Measurements from ENCODE around the gene ZNF740.
"Not testable (repeated sequence)": the region's sequence is repeated elsewhere in the genome, so short reads cannot be mapped to it uniquely, and the experiment has no call there.

The ZNF740 gene

DNA sequence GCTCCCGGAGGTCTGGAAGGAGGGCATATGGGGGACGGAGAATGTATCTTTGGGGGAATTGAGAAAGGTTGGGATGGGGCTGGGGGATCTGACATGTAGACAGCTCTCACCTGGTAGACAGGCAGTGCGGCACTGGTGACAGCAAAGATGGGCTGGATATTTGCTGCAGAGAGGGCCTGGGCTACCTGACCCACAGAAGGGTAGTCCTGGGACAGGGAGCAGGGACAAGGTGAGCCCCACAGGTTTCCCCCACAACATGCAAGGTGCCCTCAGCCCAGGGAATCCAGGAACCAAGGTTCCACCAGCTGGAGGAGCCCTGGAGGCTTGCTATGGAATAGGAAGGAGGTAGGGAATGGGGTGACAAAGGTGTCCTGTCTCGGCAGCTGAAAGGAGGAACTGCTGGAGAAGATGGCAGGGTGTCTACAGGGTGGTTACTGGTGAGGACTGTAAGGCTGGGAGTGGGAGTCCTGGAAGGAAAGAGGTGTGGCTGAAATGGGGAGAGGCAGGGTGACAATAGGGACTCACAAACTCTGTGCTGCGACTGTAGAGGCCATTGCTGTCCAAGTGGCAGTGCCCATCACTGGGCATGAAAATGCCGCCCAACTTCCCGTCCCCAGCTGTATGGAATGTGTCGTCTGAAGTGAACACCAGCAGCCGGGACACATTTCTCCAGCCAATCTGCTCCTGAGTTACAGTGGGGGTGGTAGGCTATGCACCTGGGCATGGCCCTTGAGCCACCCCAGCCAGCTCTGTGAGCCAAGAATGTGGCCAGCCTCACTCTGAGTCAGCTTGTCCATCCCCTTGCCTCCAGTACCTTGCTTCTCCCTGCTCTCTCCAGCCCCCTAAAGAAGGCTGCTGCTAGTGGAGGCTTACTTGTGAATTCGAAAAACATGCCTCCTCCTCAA lies 15.2 kb downstream of the ZNF740 start:
- no peak for DNase-seq

DNA sequence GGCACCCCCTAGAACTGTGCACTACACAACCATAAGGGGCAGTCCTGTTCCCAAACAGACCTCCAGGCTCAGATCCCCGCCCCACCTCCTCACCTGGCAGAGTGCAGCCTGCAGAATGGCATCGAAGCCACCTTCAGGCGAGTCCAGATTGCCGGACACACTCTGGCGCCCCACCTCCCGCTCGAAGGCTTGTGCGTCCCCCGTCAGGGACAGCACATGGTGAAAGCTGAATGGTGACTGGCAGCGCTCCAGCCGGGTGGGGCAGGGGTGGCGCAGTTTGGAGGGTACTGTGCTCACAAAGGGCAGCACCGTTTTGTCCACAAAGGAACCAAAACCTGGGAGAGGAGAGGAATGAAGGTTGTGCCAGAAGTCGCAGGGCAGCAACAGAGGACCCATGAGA lies 16.0 kb downstream of the ZNF740 start:
- DNase-seq = no peak

DNA sequence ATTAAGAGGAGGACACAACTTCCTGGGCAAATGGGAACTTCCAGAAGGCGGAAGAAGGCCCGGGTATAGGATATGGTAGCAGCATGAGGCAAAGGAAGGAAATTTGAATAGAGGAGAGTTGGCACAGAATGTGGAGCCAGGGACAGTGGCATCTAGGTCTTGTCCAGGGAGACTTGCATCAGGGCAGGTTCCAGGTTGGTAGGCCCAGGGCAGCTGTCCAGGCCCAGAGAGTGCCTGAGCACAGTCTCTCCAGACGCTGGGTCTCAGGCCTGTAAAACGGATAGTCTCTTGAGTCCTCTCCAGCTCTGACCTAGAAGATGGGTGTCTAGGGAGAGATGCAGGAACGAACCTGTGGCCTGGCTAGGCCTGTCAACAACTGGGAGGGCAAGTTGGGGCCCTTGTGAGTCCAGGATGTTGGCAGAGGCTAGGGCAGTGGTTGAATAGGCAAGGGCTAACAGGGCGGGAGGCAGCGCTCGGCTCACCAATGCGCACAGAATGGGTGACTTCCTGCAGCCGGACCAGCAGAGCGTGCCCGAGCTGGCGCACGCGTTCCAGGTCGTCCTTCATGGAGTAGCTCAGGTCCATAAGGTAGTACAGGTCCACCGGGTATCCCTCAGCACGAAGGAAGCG lies 16.6 kb downstream of the ZNF740 start:
- no peak for DNase-seq

DNA sequence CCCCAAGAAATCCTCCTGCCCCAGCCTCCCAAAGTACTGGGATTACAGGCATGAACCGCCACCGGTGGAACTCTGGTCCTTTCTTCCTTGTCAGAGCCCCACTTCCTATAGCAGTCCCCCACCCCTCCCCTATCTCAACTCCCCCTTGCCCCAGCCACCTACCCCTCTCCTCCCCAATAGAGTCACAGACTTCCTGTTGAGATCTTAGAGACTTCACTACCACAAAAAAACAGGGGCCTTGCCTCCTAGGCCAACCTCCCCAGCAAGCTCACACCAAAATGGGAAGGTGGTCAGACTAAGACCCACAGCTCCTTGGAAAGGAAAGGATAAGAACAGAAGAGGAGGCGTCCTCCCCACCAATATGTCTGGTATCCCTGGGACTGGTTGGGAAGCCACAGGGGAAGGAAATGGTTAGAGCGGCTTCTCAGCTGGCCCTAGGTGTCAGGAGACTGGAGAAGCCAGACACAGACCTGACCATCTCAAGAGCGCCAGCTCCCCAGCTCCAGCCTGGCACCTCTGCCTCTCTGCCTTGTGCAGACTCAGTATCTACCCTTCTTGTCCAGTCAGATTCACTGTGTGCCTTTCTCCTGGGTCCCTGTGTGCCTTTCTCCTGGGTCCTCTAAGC lies 18.1 kb downstream of the ZNF740 start:
- DNase-seq = peak in 1 of 2 donors; percentile 49

DNA sequence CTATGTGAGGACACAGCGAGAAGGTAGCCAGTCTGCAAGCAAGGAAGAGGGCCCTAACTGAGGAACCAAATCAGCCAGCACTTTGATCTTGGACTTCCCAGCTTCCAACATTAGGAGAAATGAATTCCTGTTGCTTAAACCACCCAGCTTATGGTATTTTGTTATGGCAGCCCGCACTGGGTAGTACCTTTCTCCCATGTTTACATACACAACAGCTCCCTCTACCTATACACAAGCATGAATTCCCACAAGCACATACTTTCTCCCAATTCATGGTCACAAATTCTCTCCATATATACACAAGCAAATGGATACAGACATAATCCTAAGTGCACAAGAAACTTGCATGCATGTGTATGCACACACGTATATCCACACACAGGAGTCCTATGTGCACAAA lies 19.2 kb downstream of the ZNF740 start:
- no peak for DNase-seq

DNA sequence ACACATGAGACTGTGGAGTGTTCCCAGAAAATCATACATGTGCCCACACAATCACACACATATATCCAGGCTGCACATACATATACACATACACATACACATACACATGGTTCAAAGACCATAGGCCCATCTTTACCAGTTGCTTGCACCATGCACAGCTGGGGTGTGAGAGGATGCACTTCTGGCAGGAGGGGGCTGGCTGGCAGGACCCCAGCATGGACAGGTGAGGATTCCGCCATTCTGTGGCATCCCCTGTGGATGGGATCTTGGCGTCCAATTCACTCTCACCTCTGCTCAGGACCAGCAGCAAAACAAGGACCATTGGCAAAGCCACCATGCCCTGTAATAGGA lies 19.6 kb downstream of the ZNF740 start:
- no peak for DNase-seq

DNA sequence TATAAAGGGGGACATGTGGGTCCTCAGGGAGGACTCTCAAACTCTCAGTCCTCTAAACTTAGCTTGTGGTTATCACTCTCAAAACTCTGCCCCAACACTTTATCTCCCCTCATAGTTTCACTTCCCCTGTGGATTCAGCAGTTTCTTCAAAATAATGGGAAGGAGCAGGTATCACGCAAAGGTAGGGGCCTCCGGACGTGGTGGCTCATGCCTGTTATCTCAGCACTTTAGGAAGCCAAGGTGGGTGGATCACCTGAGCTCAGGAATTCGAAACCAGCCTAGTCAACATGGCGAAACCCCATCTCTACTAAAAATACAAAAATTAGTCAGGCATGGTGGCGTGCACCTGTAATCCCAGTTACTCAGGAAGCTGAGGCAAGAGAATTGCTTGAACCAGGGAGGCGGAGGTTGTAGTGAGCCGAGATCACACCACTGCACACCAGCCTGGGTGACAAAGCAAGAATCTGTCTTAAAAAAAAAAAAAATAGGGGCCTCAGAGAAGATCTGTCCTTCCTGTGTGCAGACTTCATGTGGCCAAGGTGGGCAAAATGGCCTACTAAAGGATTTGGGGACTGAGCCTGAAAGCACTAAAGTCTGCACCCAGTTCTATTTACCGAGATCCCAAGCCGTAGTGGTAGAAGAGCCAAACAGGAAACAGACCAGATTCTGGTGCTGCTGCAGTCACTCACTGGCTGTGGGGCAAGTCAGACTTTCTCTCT lies 20.1 kb downstream of the ZNF740 start:
- DNase-seq = no peak

DNA sequence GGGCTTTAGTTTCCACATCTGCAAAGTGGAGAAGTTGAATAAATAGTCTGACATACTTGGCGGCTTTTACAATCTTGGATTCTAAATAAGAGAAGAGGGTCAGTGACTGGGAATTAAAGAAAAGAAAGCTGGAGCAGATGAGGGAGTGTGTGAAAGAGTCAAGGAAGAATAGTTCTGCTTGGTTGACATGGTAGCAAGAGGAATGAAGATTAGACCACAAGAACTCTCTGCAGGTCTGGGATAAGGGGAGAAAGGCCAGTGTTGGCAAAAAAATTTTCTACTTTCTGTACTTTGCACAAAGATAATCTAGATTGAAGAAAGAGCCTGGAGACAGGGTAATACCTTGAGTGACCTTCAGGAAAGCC lies 20.6 kb downstream of the ZNF740 start:
- no peak for DNase-seq

DNA sequence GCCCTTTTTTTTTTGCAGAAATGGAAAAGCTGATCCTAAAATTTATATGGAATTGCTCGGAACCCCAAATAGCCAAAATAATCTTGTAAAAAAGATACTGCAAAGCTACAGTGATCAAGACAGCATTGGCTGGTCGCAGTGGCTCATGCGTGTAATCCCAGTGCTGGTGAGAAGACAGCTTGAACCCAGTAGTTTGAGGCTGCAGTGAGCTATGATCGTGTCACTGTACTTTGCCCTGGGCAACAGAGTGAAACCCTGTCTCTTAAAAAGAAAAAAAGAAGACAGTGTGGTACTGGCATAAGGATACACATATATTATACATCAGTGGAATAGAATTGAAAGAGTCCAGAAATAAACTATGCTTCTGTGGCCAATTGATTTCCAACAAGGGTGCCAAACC lies 21.1 kb downstream of the ZNF740 start:
- no peak for DNase-seq

DNA sequence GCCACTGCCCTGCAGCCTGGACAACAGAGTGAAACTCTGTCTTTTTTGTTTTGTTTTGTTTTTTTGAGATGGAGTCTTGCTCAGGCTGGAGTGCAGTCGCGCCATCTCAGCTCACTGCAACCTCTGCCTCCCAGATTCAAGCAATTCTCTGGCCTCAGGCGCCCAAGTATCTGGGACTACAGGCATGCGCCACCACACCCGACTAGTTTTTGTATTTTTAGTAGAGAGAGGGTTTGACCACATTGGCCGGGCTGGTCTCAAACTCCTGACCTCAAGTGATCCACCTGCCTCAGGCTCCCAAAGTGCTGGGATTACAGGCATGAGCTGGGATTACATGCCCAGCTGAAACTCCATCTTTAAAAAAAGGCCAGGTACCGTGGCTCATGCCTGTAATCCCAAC lies 21.8 kb downstream of the ZNF740 start:
- not testable (repeated sequence) for DNase-seq

DNA sequence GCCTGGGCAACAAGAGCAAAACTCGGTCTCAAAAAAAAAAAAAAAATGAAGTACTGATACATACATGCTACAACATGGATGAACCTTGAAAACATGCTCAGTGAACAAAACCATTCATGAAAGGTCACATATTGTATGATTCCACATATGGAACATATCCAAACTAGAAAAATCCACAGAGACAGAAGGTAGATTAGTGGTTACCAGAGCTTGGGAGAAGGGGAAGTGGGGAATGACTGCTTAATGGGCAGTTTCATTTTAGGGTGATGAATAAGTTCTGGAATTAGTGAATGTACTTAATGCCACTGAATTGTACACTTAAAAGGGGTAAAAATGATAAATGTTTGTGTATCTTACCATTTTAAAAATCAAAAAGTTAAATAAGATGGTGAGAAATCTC lies 23.8 kb downstream of the ZNF740 start:
- no peak for DNase-seq

DNA sequence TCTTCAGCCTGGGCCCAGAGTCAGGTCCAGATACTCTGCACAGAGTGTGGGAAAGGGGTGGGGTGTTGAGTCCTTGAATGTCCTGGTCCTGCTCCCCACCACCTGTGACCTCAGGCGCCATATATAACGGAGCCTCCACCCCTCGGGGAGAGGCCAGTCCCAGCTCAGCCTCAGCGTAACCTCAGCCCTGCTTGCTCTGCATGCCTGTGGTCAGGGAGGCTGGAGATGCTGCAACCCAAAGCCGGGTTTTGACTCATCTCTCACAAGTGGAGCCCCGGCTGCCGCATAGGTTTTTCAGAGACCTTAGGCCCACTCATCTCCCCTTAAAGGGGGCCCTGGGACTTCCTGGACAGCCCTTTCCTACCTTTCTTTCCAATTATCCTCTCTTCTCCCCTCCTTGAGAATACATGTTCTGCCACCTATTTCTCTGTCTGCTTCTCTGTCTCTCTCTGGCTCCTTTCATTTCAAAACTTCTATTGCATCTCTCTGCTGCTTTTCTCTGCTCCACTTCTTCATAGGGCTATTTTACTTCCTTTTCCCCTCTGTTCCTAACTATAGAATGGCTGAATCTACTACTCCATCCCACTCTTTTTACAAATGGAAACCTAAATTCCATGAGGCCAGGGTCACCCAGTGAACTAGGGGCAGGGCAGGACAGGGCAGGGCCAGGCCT lies 25.4 kb downstream of the ZNF740 start:
- peak; percentile 52 for DNase-seq

DNA sequence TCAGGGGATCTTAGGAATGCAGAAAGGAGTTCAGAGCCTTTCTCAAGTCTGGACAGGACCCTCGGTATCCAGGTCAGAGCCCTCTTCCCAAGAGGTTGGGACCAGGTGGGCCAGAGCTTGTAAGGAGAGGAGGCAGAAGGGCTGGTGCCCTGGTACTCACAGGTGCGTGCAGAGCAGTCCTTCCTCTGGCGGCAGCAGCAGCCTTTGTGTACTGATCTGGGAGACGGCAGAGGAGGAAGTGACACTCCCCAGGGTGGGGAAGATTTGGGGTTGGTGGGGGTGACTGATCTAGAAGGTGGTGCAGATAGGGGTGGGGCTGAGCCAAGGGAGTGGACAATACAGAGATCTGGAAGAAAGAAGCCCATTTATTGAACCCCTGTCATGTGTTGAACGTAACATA lies 26.5 kb downstream of the ZNF740 start, which contains the start of gene ITGB7:
Gene ITGB7, minus strand, starts transcription at position 210 of the 400 bp plus-strand sequence. CDS start 6,808 bp downstream, outside the sequence.
- peak; percentile 74 to 76 for DNase-seq

DNA sequence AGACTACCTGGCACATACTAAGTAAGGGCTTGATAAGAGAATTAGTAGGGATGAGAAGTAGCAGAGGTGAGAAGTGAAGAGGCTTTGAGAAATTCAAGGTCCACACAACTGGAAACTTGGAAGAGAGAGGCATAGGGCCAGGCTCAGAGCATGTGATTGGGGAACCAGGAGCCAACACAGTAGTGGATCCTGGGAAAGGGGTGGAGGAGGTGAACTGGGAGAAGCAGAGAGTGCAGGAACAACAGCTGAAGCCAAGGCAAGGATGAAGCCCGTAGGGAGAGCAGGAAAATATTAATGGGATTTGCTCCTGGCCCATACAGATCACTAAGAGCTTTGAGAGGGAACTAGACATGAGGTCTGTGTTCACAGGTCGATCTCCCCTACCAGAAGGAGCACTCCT lies 27.9 kb downstream of the ZNF740 start:
- DNase-seq = no peak

DNA sequence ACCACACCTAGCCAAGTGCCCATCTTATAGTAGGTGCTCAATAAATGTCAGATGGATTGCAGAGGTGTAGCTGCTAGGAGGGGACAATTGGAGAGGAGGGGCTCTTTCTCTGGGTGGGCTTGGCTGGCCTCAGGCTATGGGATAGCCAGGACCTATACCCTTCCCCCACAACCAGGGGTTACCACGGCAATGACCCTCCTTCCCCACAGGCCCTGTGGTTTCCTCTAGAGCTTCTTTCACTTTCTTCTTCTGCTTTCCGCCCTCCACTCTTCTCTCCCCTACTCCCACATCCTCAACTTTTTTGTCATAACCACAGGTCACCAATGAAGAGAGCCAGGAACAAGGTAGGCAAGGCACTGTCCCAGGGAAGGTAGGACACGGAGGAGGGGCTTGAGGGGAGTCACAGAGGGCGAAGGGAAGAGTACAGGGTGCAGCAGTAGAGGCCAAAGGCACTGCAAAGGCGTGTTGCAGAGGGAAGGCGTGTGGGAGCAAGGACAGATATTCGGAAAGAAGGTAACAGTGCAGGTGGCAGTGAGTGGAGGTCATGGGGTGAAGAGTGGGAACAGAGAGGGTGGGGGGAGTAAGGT lies 28.4 kb downstream of the ZNF740 start:
- DNase-seq = peak in 1 of 2 donors; percentile 49

DNA sequence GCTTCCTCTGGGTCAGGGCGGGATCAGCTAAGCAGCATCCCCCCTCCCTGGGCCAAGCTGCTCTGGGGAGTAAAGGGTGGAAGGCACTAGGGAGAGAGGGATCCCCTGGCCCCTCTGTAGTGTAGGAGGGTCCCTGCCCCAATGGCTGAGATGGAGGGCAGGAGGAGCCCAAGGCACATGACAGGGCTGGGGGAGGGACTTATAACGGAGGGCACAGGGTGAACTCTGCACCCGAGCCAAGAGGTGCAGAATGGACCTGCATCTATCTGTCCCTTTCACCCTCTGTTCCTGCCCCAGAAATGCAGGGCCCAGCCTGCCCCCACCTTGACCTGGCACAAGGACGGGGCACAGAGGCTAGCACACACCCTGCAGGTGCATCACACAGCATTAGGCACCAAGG lies 30.3 kb downstream of the ZNF740 start:
- DNase-seq = no peak

DNA sequence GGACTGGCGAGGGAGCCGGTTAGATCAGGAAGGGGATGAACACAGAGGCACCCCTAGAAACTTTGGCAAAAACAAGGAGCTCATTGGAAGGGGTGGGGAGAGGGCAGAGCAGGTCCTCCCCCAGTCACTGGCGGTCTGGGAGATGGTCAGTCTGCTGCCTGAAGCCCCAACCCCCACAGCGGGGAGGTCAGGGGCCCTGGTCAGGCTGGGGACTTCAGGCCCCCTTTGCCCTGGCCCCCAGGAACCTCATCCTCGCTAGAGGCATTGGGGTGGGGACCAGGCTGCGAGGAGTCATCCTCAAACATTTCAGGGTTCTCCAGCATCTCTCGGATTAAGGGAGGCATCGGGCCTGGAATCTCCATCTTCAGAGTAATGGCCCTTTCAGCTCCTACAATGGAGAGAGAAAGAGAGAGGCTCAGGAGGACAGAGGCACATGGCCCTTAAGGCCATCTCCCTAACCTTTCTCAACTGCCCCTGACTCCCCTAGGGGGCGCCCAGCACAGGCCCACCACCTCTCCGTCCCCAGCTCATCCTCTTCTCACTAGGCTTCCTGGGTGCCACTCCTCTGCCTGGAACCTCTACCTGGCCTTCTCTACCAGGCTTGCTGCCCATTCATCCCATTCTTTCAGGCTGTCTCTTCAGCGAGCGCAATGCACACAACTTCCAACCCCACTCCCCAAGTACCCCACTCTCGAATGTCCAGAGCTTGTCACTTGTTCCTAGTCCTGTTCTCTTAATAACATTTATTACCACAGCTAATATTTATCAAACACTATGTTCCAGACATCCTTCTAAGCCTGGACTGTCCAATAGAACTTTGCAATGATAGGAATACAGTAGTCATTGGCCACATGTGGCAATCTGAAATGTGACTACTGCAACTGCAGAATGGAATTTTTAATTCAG lies 31.2 kb downstream of the ZNF740 start:
- DNase-seq = no peak

DNA sequence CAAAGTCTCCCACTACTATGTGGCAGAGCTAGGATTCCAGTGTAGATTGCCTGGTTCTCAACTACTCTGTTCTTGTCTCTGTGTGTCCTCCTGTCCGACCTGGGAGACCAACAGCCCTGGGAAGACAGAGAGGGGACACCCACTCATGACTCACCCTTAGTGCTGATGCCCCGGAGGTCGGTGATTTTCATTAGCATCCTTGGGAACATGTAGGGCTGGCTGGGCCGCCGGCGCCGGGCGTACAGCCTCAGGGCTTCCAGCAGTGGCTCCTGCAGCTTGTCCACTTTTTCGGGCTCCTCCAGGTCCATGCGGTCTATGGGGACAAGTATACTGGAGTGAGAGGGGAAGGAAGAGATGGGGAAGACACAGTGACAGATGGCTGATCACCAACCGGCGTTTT lies 32.4 kb downstream of the ZNF740 start:
- DNase-seq = no peak

DNA sequence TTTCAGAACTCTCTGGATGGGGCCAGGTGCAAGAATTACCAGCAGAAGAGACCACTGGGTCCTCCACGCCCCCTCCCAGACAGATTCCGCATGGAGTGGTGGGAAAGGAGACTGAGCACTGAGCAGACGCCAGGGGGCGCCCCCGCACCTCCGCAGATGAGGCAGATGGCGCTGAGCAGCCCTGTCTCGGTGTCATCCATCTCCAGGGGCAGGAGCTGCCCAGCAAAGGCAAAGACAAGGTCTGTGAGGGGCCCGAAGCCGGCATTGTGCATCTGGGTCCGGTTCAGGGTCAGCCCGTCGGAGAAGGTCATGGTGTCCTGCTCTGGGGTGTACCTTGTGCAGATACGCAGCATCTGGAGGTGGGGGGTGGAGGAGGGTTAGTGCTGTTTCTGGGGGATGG lies 32.8 kb downstream of the ZNF740 start:
- DNase-seq = peak; percentile 83 to 84

DNA sequence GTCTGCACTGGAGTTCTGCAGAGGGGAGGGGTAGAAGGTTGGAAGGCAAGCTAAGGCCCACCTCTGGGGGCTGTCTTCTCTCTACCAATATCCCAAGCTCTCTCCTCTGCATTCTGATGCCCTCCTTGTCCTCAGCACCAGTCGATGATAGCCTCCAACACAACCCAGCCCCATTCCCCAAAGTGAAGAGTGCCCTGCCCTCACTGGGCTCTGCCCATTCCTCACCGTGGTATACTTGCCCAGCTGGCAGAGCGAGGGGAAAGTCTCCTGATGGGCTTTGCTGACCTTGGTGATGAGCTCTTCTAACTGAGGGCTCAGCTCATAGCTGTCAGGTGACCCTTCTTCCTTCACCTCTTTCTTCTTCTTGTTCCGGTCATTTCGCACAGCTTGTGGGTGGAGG lies 33.7 kb downstream of the ZNF740 start:
- DNase-seq = no peak
